ENCODE measurements around the gene FMO2.
"Not testable (repeated sequence)": the region's sequence is repeated elsewhere in the genome, so short reads cannot be mapped to it uniquely, and the experiment has no call there.

Gene FMO2

GRCh38 chr1:171224257-171224656 is 39.2 kb downstream of the FMO2 start:
- H3K4me3 ChIP-seq (ENCODE audit: low read length); H3K9me3 ChIP-seq (ENCODE audit: control insufficient read depth, low read depth, low read length); H3K27me3 ChIP-seq (ENCODE audit: control insufficient read depth, insufficient read depth, low read length); H3K9ac ChIP-seq (ENCODE audit: low read length); H3K27ac ChIP-seq (ENCODE audit: low read length); H3K36me3 ChIP-seq (ENCODE audit: control insufficient read depth, low read depth, low read length): not testable (repeated sequence)
- peaks cover 26% of the 10 kb centered on the region for H3K4me1 ChIP-seq (ENCODE audit: control insufficient read depth, low read depth, low read length)

- peaks cover 16% of the 10 kb centered on the region for H3K4me1 ChIP-seq (ENCODE audit: control insufficient read depth, low read depth, low read length)
- H3K27me3 ChIP-seq (ENCODE audit: control insufficient read depth, insufficient read depth, low read length): no peaks in the 10 kb centered on the region
- no peak overlapping the region for H3K9ac ChIP-seq (ENCODE audit: low read length)
- no peak overlapping the region for H3K27ac ChIP-seq (ENCODE audit: low read length)
- no peaks in the 10 kb centered on the region for H3K36me3 ChIP-seq (ENCODE audit: control insufficient read depth, low read depth, low read length)
- H3K4me3 ChIP-seq (ENCODE audit: low read length): no peak overlapping the region
- H3K9me3 ChIP-seq (ENCODE audit: control insufficient read depth, low read depth, low read length): no peaks in the 10 kb centered on the region
Measured at GRCh38 chr1:171226747-171227370, 41.8 kb downstream of the FMO2 start.

DNA sequence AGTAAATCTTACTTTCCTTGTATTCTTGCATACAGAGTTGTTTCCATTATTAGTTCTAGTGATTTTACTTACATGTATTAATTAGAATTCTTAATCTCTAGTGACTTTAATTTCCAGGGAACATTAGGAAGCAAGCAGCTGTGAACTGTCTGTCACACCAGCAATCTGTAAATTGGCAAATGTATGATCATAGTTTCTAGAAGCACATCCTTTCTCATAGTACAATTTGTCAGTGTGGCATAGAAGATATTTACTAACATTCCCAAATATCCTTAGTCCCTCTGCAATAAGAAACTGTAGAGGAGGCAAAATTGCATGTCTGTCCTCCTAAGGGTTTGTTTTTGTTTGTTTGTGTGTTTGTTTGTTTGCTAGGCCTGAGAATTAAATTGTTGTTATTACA is 46.2 kb downstream of the FMO2 start:
- H3K4me1 ChIP-seq (ENCODE audit: control insufficient read depth, low read depth, low read length): no peaks in the 10 kb centered on the region
- no peaks in the 10 kb centered on the region for H3K36me3 ChIP-seq (ENCODE audit: control insufficient read depth, low read depth, low read length)
- H3K27ac ChIP-seq (ENCODE audit: low read length): no peak overlapping the region
- H3K4me3 ChIP-seq (ENCODE audit: low read length): no peak overlapping the region
- H3K27me3 ChIP-seq (ENCODE audit: control insufficient read depth, insufficient read depth, low read length): no peaks in the 10 kb centered on the region
- no peaks in the 10 kb centered on the region for H3K9me3 ChIP-seq (ENCODE audit: control insufficient read depth, low read depth, low read length)
- H3K9ac ChIP-seq (ENCODE audit: low read length): no peak overlapping the region

DNA sequence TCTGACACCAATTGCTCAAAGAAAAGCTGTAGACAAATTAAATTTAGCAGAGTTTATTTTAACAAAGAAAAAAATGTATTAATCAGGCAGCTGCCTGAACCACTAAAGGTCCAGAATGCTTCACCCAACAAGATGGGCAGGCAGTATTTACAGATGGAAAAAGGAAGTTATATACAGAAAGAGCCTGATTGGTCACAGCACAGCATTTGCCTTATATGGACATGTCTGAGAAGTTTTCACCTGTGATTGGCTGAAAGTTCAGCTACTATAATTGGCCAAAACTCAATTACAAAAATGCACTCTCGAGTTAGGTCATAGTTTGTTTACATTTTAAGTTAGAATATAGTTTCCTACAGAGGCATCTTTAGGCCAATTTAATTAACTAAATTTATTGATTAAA is 48.1 kb downstream of the FMO2 start:
- Histone ChIP-seq H3K4me3 (ENCODE audit: low read length) (no peak overlapping the region), H3K27me3 (ENCODE audit: control insufficient read depth, insufficient read depth, low read length) (no peaks in the 10 kb centered on the region), H3K9ac (ENCODE audit: low read length) (no peak overlapping the region), H3K36me3 (ENCODE audit: control insufficient read depth, low read depth, low read length) (no peaks in the 10 kb centered on the region), H3K4me1 (ENCODE audit: control insufficient read depth, low read depth, low read length) (no peaks in the 10 kb centered on the region), H3K27ac (ENCODE audit: low read length) (no peak overlapping the region), H3K9me3 (ENCODE audit: control insufficient read depth, low read depth, low read length) (no peaks in the 10 kb centered on the region)

DNA sequence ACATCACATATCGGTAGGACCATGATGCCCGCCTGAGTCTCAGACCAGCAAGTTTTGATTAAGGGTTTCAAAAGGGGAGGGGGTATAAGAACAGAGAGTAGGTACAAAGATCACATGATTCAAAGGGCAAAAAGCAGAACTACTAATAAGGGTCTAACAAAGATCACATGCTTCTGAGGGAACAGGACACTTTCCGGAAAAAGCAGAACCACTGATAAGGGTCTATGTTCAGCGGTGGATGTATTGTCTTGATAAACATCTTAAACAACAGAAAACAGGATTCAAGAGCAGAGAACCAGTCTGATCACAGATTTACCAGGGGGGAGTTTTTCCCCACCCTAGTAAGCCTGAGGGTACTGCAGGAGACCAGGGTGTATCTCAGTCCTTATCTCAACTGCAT is 51.1 kb downstream of the FMO2 start:
- H3K9me3 ChIP-seq (ENCODE audit: control insufficient read depth, low read depth, low read length); H3K27me3 ChIP-seq (ENCODE audit: control insufficient read depth, insufficient read depth, low read length); H3K4me1 ChIP-seq (ENCODE audit: control insufficient read depth, low read depth, low read length); H3K9ac ChIP-seq (ENCODE audit: low read length); H3K4me3 ChIP-seq (ENCODE audit: low read length); H3K36me3 ChIP-seq (ENCODE audit: control insufficient read depth, low read depth, low read length); H3K27ac ChIP-seq (ENCODE audit: low read length): not testable (repeated sequence)

DNA sequence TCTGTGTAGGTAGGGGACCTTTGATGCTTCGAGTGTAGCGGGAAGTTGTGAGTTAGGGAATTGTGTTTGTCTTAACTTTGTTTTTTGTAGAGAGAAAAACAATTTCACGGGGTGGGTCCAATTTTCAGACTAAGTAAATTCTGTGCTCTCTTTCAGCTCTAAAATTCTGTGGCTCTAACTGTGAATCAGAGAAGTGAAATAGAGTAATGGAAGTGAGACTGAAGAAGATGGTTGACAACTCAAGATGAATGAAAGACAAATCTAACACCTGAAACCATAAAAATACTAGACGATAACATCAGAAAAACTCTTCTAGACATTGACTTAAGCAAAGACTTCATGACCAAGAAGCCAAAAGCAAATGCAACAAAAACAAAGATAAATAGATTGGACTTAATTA is 58.8 kb downstream of the FMO2 start:
- Histone ChIP-seq H3K36me3 (ENCODE audit: control insufficient read depth, low read depth, low read length) (no peaks in the 10 kb centered on the region), H3K9me3 (ENCODE audit: control insufficient read depth, low read depth, low read length) (no peaks in the 10 kb centered on the region), H3K4me3 (ENCODE audit: low read length) (no peak overlapping the region), H3K27ac (ENCODE audit: low read length) (no peak overlapping the region), H3K4me1 (ENCODE audit: control insufficient read depth, low read depth, low read length) (no peaks in the 10 kb centered on the region), H3K9ac (ENCODE audit: low read length) (no peak overlapping the region), H3K27me3 (ENCODE audit: control insufficient read depth, insufficient read depth, low read length) (no peaks in the 10 kb centered on the region)

GRCh38 chr1:171245458-171246064 is 60.5 kb downstream of the FMO2 start:
- Histone ChIP-seq H3K27ac (ENCODE audit: low read length) (no peak overlapping the region), H3K36me3 (ENCODE audit: control insufficient read depth, low read depth, low read length) (no peaks in the 10 kb centered on the region), H3K9me3 (ENCODE audit: control insufficient read depth, low read depth, low read length) (no peaks in the 10 kb centered on the region), H3K4me3 (ENCODE audit: low read length) (no peak overlapping the region), H3K4me1 (ENCODE audit: control insufficient read depth, low read depth, low read length) (no peaks in the 10 kb centered on the region), H3K27me3 (ENCODE audit: control insufficient read depth, insufficient read depth, low read length) (no peaks in the 10 kb centered on the region), H3K9ac (ENCODE audit: low read length) (no peak overlapping the region)

- Histone ChIP-seq H3K4me1 (ENCODE audit: control insufficient read depth, low read depth, low read length) (no peaks in the 10 kb centered on the region), H3K4me3 (ENCODE audit: low read length) (no peak overlapping the region), H3K9ac (ENCODE audit: low read length) (no peak overlapping the region), H3K36me3 (ENCODE audit: control insufficient read depth, low read depth, low read length) (no peaks in the 10 kb centered on the region), H3K27ac (ENCODE audit: low read length) (no peak overlapping the region), H3K9me3 (ENCODE audit: control insufficient read depth, low read depth, low read length) (no peaks in the 10 kb centered on the region), H3K27me3 (ENCODE audit: control insufficient read depth, insufficient read depth, low read length) (no peaks in the 10 kb centered on the region)
Measured at GRCh38 chr1:171247501-171247900, 62.4 kb downstream of the FMO2 start.

DNA sequence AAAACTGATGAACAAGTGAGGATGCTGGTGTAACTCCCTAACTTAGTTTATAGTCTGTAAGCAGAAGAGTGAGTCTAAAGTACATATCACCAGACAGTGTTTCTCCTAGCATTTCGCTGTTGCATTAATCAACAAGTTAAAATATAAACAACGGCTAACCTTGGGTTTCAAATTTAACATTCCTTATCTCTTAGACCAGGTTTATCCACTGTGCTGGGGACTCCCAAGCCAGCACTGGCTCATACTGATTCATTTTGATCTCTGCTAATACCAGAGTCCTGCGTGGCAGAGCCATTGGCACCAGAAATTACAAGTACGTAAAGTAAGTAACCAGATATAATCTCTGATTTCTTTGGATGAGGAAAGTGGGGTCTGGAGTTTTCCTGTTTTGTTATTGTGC is 63.2 kb downstream of the FMO2 start, which contains the start of gene FMO1:
TSS of gene FMO1 (plus strand) at position 193 of the 400 bp plus-strand sequence. CDS start 9,594 bp downstream, outside the sequence.
- no peaks in the 10 kb centered on the region for H3K27me3 ChIP-seq (ENCODE audit: control insufficient read depth, insufficient read depth, low read length)
- no peak within 1 kb of the TSS for H3K9ac ChIP-seq (ENCODE audit: low read length)
- no peaks in the 10 kb centered on the region for H3K36me3 ChIP-seq (ENCODE audit: control insufficient read depth, low read depth, low read length)
- H3K4me1 ChIP-seq (ENCODE audit: control insufficient read depth, low read depth, low read length): no peaks in the 10 kb centered on the region
- H3K4me3 ChIP-seq (ENCODE audit: low read length): no peak within 1 kb of the TSS
- H3K27ac ChIP-seq (ENCODE audit: low read length): no peak within 1 kb of the TSS
- H3K9me3 ChIP-seq (ENCODE audit: control insufficient read depth, low read depth, low read length): no peaks in the 10 kb centered on the region

- Histone ChIP-seq H3K36me3 (ENCODE audit: control insufficient read depth, low read depth, low read length) (no peaks in the 10 kb centered on the region), H3K4me3 (ENCODE audit: low read length) (no peak overlapping the region), H3K9ac (ENCODE audit: low read length) (no peak overlapping the region), H3K4me1 (ENCODE audit: control insufficient read depth, low read depth, low read length) (no peaks in the 10 kb centered on the region), H3K27me3 (ENCODE audit: control insufficient read depth, insufficient read depth, low read length) (no peaks in the 10 kb centered on the region), H3K9me3 (ENCODE audit: control insufficient read depth, low read depth, low read length) (no peaks in the 10 kb centered on the region), H3K27ac (ENCODE audit: low read length) (no peak overlapping the region)
Measured at GRCh38 chr1:171248841-171249240, 63.7 kb downstream of the FMO2 start.

GRCh38 chr1:171250263-171250662 is 65.2 kb downstream of the FMO2 start:
- Histone ChIP-seq H3K27ac (ENCODE audit: low read length) (no peak overlapping the region), H3K4me1 (ENCODE audit: control insufficient read depth, low read depth, low read length) (no peaks in the 10 kb centered on the region)

More at GRCh38 chr1:171250263-171250662, 65.2 kb downstream of the FMO2 start:
- Histone ChIP-seq H3K9me3 (ENCODE audit: control insufficient read depth, low read depth, low read length) (no peaks in the 10 kb centered on the region), H3K9ac (ENCODE audit: low read length) (no peak overlapping the region), H3K36me3 (ENCODE audit: control insufficient read depth, low read depth, low read length) (no peaks in the 10 kb centered on the region), H3K27me3 (ENCODE audit: control insufficient read depth, insufficient read depth, low read length) (no peaks in the 10 kb centered on the region), H3K4me3 (ENCODE audit: low read length) (no peak overlapping the region)

Data from iPS-18a (cell line).